ENCODE data around the gene MAU2.

MAU2 gene

GRCh38 chr19:19403373-19403901 lies 82.8 kb downstream of the MAU2 start:
- DNase-seq = no peak
- in situ Hi-C loops (cut with MboI; ENCODE audit: low pct_unique_long_range_greater_than_20kb, low sequenced_read_pairs) = no loop called here

DNA sequence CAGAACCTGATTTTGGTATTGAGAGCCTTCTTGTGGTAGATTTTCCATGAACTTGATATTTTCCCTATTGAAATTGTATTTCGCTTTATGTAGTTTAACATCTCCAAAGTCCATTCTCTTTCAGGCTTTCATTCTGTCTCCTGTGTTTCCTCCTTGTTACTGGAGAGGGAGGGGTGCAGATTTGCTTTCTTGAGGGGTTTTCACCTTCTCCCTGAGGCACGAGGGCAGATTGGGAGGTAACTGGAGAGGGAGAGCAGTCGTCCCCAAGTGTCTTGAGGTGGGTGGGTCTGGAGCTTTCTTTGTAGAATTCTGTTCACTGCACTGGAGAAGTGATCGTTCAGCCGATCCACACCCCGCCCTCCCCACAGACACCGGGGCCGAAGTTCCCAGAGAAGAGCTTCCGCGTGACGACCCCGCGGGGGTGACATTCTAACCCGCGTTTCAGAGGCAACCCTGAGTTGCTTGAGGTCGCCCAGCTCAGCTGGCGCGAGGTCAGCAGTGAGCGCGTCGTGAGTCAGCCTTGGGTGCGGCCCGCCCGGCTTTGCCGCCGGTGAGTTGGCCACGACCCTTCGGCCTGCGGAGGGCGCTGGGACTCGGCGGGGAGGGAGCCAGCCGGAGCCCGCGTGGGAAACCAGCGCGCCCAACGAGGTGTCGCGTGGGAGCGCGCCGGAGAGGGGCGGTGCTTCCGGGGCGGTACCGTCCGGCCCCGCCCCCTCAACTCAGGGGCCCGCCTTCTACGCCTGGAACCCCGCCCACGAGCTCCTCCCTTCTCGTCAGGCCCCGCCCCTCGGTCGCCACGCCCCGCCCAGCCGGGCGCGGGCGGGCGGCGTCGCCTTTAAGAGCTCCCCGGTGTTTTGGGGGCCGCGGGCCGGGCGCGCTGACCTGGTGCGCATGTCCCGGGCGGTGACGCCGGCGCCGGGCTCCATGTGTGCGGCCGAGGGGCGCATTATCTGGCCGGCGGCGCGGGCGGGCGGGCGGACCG lies 84.5 kb downstream of the MAU2 start, which contains the start of gene GATAD2A:
GATAD2A (plus strand) TSS at position 797 of the 982 bp plus-strand sequence. CDS start 59,671 bp downstream, outside the sequence.
- in situ Hi-C loops (cut with MboI; ENCODE audit: low pct_unique_long_range_greater_than_20kb, low sequenced_read_pairs) = no loop called here
- peak; percentile 88 for DNase-seq

DNA sequence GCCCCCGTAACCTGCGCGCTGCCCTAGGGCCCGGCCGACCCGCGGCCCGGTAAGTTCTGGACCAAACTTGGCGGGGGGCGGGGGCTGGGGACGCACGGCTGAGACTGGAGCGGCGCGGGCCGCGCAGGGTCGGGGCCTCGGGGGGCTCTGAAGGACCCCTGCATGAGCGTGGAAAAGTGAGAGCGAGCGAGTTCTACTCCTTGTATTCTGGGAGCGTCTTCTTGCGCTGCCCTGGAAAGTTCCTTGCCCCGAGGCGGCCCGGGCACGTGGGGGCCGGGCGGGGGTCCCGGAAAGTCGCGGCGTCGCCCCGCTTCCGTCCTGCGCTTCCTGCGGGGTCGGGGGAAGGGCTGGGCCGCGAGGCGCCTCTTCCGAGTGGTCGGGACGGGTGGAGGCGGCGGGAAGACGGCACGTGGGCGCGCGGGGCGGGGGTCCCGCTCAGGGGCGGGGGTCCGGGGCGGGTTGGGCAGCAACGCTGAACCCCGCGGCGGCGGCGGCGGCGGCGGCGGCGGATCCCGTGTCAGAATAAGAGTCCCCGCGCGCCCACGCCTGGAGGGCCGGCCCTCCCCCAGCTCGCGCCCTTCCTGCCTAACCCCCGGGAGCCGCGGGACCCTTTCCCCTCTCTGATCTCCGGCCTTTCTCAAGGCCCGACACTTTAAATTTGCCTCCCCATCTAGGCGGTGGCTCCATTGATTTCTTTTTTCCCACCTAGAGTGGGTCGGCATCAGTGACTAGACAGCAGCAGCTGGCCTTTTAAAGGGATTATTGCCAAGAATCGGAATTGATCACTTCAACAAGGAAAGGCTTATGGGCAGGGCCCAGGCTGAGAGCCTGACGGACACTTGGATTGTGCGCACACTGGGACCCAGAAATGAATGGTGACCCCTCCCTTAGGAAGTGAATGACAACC lies 85.6 kb downstream of the MAU2 start:
- peak; percentile 58 for DNase-seq
- in situ Hi-C loops (cut with MboI; ENCODE audit: low pct_unique_long_range_greater_than_20kb, low sequenced_read_pairs) = no loop called here

DNA sequence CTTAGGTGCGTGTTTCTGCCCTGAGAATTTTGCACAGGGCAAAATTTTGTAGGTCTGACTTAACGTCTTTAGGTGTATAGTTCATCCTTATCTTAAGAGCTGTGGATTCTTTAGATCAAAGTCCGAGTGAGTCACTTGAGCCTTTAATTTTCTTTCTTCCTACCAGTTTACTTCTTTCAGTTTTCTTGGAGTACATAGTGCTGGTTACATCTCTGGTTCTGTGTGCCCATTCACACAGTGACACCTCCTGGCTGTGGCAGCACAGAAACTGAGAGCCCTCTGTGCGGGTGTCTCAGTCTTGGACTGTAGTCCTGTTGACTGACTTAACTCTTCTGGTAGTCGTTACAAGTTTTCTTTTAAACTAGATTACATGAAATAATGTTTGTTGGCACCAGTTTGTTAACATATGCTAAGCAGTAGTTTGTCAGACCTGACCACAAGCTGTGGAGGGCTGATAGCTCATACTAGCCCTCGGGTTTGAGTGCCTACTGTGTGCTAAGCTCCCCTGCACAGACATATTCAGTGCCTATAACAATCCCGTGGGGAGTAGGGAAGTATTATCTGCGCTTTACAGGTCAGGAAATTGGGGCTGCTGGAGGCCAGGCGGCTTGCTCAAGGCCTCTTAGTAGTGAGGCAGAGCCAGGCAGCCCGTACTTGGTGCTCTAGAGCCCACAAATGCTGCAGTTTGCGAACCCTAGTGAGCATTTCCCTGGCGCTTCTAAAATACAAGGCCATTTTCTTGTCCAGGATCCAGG lies 86.4 kb downstream of the MAU2 start:
- in situ Hi-C loops (cut with MboI; ENCODE audit: low pct_unique_long_range_greater_than_20kb, low sequenced_read_pairs) = no loop called here
- peak; percentile 43 for DNase-seq

DNA sequence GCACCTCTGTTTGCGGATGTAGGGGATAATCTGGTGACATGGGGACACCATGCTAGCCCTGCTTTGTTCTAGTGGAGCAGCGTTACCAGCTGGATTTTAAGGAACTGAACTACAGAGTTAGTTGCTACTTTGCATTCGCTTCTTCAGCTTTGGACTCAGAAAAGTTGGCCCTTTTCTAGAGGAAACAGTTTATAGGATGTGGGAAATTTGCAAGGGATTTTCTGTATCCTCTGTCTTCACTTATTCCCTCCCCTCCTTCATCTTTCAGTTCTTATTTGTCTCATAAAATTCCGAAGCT lies 87.0 kb downstream of the MAU2 start:
- peak; percentile 34 for DNase-seq
- in situ Hi-C loops (cut with MboI; ENCODE audit: low pct_unique_long_range_greater_than_20kb, low sequenced_read_pairs) = no loop called here

All from KBM-7 (cell line).